Stimulated activated CD8-positive, alpha-beta memory T cell treated with anti-CD3 and anti-CD28 coated beads, Interleukin-15, amount 100 ng/mL, for 4 hours (primary cell): ENCODE measurements around the gene SRRD.

Experiments used
- DNase-seq, 2 donors: peaks; one replicate each; pipeline ENCODE4 v3.0.0-alpha.2; 2020; ENCODE audit warnings: low read depth in 2 of 2

SRRD gene

GRCh38 chr22:26453812-26454500 is 29.7 kb upstream of the SRRD start:
- DNase-seq, result no peak

DNA sequence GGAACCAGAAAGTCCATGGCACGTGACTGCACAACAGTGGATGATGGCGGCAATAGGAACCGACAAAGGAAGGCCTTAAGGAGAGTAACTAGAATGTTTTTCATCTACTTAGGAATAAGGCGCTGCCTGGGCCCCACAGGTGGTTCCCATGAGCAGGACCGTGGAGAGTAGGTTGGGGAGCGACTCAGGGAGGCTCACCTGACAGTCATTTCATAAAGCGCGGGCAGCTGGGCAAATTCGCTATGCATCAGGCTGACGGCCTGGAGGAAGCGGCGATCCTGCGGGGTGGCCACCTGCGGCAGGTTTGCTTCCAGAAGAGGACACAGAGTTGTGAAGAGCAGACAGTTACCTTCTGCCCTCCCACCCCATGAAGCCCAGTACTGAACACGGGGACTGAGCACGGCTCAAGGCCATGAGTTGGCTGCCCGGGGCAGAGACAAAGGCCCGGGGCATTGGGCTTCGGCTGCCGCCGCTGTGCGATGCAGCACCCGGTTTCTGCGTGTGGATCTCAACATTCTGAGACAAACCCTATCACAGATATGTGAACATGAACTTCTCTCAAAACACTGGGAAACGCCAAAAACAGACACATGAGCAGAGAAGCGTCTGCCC is 25.9 kb upstream of the SRRD start:
- DNase-seq, result no peak

DNA sequence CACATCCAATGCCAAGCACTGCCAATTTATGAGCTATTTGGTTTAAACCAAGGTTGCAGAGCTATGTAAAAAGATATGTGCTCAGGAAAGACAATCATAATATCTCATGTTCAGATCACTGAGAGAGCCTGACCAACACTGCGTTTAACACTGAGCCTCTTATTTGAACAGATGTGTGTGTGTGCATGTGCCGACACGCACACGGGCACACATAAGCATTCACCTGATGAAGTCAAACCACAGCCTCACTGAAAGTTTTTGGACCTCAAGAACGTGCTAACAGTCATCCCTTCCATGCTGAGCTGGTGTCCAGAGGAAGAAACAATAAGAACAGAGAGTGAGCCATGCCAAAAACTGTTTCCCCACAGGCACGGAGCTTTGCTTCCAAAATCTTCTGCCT is 23.5 kb upstream of the SRRD start:
- no peak for DNase-seq

GRCh38 chr22:26461188-26461810 is 22.4 kb upstream of the SRRD start:
- no peak for DNase-seq

- no peak for DNase-seq
Measured at GRCh38 chr22:26462051-26462450, 21.6 kb upstream of the SRRD start.

- no peak for DNase-seq
Measured at GRCh38 chr22:26462641-26463040, 21.0 kb upstream of the SRRD start.

- DNase-seq, result no peak
Measured at GRCh38 chr22:26463101-26463661, 20.5 kb upstream of the SRRD start.

GRCh38 chr22:26463688-26464087 is 20.0 kb upstream of the SRRD start:
- DNase-seq, result no peak

DNA sequence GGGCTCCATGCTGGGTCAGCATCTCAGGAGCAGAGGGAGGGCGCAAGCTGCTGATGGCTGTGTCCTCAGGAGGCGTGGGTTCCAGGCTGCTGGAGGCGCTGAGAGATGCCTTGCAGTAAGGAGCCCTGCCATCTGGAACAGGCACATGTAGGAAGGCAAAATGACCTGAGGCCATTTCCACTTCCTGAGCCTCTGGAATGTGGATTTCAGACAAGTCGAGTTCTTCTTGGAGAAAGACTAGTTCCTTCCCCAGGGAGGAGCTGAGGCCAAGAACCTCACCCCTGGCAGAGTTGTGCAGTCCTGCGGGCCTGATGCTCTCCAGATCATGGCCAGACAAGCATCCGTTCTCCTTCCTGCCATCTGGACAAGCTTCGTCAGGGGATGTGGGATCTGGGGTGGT is 19.4 kb upstream of the SRRD start:
- DNase-seq, result no peak

DNA sequence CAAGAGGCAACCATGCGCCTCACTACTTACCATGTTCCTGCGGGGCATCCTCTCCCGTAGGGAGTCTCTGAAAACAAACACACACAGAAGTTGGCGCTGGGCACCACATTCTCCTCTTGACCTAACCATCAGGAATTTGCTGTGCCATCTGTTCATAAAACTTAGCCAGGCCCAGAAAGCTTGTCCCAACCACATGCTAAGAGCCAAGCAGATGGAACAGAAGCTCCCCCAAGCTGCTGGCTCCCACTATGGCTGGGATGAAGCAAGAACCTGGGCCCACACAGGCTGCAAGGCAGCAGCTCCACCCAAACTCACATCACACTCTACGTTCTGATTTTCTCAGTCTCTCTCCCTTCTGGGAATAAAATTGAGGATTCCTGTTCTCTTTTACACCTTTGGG is 17.5 kb upstream of the SRRD start:
- no peak for DNase-seq

GRCh38 chr22:26470807-26471206 is 12.9 kb upstream of the SRRD start:
- DNase-seq, result no peak

GRCh38 chr22:26471522-26471921 is 12.2 kb upstream of the SRRD start:
- DNase-seq, result no peak

DNA sequence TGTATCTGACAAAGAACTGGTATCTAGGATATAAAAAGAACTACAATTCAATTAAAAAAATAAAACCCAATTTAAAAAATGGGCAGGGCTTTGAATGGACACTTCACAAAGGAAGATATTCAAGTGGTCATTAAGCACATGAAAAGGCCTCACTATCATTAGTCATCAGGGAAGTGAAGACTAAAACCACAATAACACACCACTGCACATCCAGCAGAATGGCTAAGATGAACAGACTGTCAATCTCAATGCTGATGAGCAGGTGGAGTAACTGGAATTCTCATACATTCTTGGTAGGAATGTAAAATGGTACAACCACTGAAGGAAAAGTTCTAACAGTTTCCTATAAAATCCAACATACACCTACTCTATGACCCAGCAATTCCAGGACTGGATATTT is 9.0 kb upstream of the SRRD start:
- DNase-seq, result no peak

GRCh38 chr22:26476705-26477340 is 6.9 kb upstream of the SRRD start:
- DNase-seq, result no peak

- no peak for DNase-seq
Measured at GRCh38 chr22:26477341-26477731, 6.3 kb upstream of the SRRD start.

- no peak for DNase-seq
Measured at GRCh38 chr22:26479043-26479791, 4.5 kb upstream of the SRRD start.

- no peak for DNase-seq
Measured at GRCh38 chr22:26479792-26480610, 3.7 kb upstream of the SRRD start.

DNA sequence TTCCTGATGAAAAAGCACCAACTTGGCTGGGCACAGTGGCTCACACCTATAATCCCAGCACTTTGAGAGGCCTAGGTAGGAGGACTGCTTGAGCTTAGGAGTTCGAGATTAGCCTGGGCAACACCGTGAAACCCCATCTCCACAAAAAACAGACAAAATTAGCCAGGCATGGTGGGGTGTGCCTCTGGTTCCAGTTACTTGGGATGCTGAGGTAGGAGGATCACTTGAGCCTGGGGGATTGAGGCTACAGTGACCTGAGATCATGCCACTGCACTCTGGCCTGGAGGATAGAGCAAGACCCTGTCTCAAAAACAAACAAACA is 3.1 kb upstream of the SRRD start:
- DNase-seq, result no peak

DNA sequence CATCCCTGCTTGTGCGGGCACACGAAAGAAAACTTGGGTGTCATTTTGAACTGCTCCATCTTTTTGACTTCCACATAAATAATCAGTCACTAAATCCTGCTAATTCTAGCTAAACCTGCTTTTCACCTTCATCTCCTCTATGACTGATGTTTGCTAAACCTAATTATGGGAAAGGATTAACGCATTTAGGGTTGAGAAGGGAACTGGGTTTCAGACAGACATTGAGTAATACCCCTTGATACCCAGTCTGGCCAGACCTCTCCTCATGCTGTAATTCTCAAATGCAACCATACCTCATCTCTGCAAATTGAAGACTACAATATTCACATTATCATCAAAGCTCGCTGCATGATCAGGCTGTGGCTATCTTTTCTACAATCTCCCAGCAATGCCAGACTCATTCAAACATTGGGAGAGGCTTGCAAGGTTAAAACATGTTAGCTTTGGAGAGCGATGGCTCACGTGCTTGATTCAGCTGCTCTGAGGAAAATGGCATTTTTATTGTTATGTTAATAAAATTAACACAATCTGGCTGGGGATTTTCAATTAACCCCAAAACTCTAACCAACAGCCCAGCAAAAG is 2.5 kb upstream of the SRRD start:
- DNase-seq, result no peak

- DNase-seq, result no peak
Measured at GRCh38 chr22:26481694-26482093, 2.0 kb upstream of the SRRD start.

DNA sequence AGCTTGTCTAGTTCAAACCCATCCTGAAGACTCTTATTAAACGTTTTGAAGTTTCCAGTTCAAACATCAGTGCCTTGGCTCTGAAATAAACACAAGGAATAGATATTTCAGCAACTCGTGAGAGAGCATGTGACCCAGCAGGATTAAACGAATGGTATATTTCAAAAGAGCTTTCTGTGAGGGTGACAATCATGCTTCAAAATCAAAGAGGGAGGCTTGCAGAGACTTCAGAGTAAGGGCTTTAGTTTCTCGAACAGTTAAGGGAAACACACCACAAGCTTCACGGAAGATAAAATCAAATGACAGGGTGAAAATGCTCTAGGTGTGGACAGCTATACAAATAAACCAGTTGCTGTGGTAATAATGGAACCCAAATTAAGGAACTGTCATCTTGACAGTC is 1.5 kb upstream of the SRRD start:
- no peak for DNase-seq
